ENCODE data around the gene SMIM20.
"Not testable (repeated sequence)": the region's sequence is repeated elsewhere in the genome, so short reads cannot be mapped to it uniquely, and the experiment has no call there.

SMIM20 gene

GRCh38 chr4:25913851-25914669 lies at the start of gene SMIM20:
Gene SMIM20, plus strand, starts transcription at chr4:25914220. Its CDS starts 94 bp downstream, at chr4:25914314.
- Histone ChIP-seq H3K27me3 (ENCODE audit: low read depth, low read length) (no peaks in the 10 kb centered on the region), H3K36me3 (ENCODE audit: control insufficient read depth in 1 of 2, insufficient read depth in 2 of 2, low read length in 2 of 2) (no peaks in the 10 kb centered on the region), H3K9me3 (ENCODE audit: control insufficient read depth in 1 of 2, low read length in 2 of 2) (no peaks in the 10 kb centered on the region)

GRCh38 chr4:25865586-25865985 lies 48.4 kb upstream of the SMIM20 start:
- Histone ChIP-seq H3K27ac (ENCODE audit: low read length) (no peak overlapping the region), H3K27me3 (ENCODE audit: low read depth, low read length) (no peaks in the 10 kb centered on the region), H3K36me3 (ENCODE audit: control insufficient read depth in 1 of 2, insufficient read depth in 2 of 2, low read length in 2 of 2) (no peaks in the 10 kb centered on the region), H3K9me3 (ENCODE audit: control insufficient read depth in 1 of 2, low read length in 2 of 2) (no peaks in the 10 kb centered on the region), H3K4me3 (ENCODE audit: low read depth in 1 of 2, low read length in 2 of 2) (no peak overlapping the region), H3K4me1 (ENCODE audit: control insufficient read depth in 1 of 2, insufficient read depth in 2 of 2, low read length in 2 of 2) (peaks cover 0 to 7% of the 10 kb centered on the region in 2 donors)

More at GRCh38 chr4:25913851-25914669, at the start of gene SMIM20:
- Histone ChIP-seq H3K4me1 (ENCODE audit: control insufficient read depth in 1 of 2, insufficient read depth in 2 of 2, low read length in 2 of 2) (peaks cover 11 to 14% of the 10 kb centered on the region in 2 donors), H3K4me3 (ENCODE audit: low read depth in 1 of 2, low read length in 2 of 2) (peak within 1 kb of the TSS; percentile 82 to 96), H3K27ac (ENCODE audit: low read length) (peak within 1 kb of the TSS; percentile 92)

GRCh38 chr4:25866401-25866800 lies 47.6 kb upstream of the SMIM20 start:
- not testable (repeated sequence) for H3K27me3 ChIP-seq (ENCODE audit: low read depth, low read length); H3K4me1 ChIP-seq (ENCODE audit: control insufficient read depth in 1 of 2, insufficient read depth in 2 of 2, low read length in 2 of 2); H3K27ac ChIP-seq (ENCODE audit: low read length); H3K36me3 ChIP-seq (ENCODE audit: control insufficient read depth in 1 of 2, insufficient read depth in 2 of 2, low read length in 2 of 2); H3K4me3 ChIP-seq (ENCODE audit: low read depth in 1 of 2, low read length in 2 of 2); H3K9me3 ChIP-seq (ENCODE audit: control insufficient read depth in 1 of 2, low read length in 2 of 2)

GRCh38 chr4:25867781-25868294 lies 46.2 kb upstream of the SMIM20 start:
- Histone ChIP-seq H3K4me3 (ENCODE audit: low read depth in 1 of 2, low read length in 2 of 2) (no peak overlapping the region), H3K27me3 (ENCODE audit: low read depth, low read length) (no peaks in the 10 kb centered on the region), H3K36me3 (ENCODE audit: control insufficient read depth in 1 of 2, insufficient read depth in 2 of 2, low read length in 2 of 2) (no peaks in the 10 kb centered on the region), H3K27ac (ENCODE audit: low read length) (no peak overlapping the region), H3K9me3 (ENCODE audit: control insufficient read depth in 1 of 2, low read length in 2 of 2) (no peaks in the 10 kb centered on the region), H3K4me1 (ENCODE audit: control insufficient read depth in 1 of 2, insufficient read depth in 2 of 2, low read length in 2 of 2) (no peaks in the 10 kb centered on the region)

GRCh38 chr4:25870081-25870480 lies 43.9 kb upstream of the SMIM20 start:
- Histone ChIP-seq H3K4me1 (ENCODE audit: control insufficient read depth in 1 of 2, insufficient read depth in 2 of 2, low read length in 2 of 2) (no peaks in the 10 kb centered on the region), H3K27ac (ENCODE audit: low read length) (no peak overlapping the region), H3K27me3 (ENCODE audit: low read depth, low read length) (no peaks in the 10 kb centered on the region), H3K9me3 (ENCODE audit: control insufficient read depth in 1 of 2, low read length in 2 of 2) (no peaks in the 10 kb centered on the region), H3K4me3 (ENCODE audit: low read depth in 1 of 2, low read length in 2 of 2) (no peak overlapping the region), H3K36me3 (ENCODE audit: control insufficient read depth in 1 of 2, insufficient read depth in 2 of 2, low read length in 2 of 2) (no peaks in the 10 kb centered on the region)

- Histone ChIP-seq H3K36me3 (ENCODE audit: control insufficient read depth in 1 of 2, insufficient read depth in 2 of 2, low read length in 2 of 2) (no peaks in the 10 kb centered on the region), H3K9me3 (ENCODE audit: control insufficient read depth in 1 of 2, low read length in 2 of 2) (no peaks in the 10 kb centered on the region), H3K27me3 (ENCODE audit: low read depth, low read length) (no peaks in the 10 kb centered on the region), H3K4me3 (ENCODE audit: low read depth in 1 of 2, low read length in 2 of 2) (no peak overlapping the region), H3K4me1 (ENCODE audit: control insufficient read depth in 1 of 2, insufficient read depth in 2 of 2, low read length in 2 of 2) (no peaks in the 10 kb centered on the region), H3K27ac (ENCODE audit: low read length) (no peak overlapping the region)
Observed at GRCh38 chr4:25872851-25873631, 41.0 kb upstream of the SMIM20 start.

GRCh38 chr4:25873632-25874129 lies 40.3 kb upstream of the SMIM20 start:
- no peak overlapping the region for H3K4me3 ChIP-seq (ENCODE audit: low read depth in 1 of 2, low read length in 2 of 2)
- H3K27me3 ChIP-seq (ENCODE audit: low read depth, low read length) = no peaks in the 10 kb centered on the region
- no peaks in the 10 kb centered on the region for H3K4me1 ChIP-seq (ENCODE audit: control insufficient read depth in 1 of 2, insufficient read depth in 2 of 2, low read length in 2 of 2)
- no peak overlapping the region for H3K27ac ChIP-seq (ENCODE audit: low read length)
- no peaks in the 10 kb centered on the region for H3K36me3 ChIP-seq (ENCODE audit: control insufficient read depth in 1 of 2, insufficient read depth in 2 of 2, low read length in 2 of 2)
- no peaks in the 10 kb centered on the region for H3K9me3 ChIP-seq (ENCODE audit: control insufficient read depth in 1 of 2, low read length in 2 of 2)

GRCh38 chr4:25874655-25875054 lies 39.4 kb upstream of the SMIM20 start:
- no peaks in the 10 kb centered on the region for H3K27me3 ChIP-seq (ENCODE audit: low read depth, low read length)
- no peaks in the 10 kb centered on the region for H3K36me3 ChIP-seq (ENCODE audit: control insufficient read depth in 1 of 2, insufficient read depth in 2 of 2, low read length in 2 of 2)
- no peaks in the 10 kb centered on the region for H3K9me3 ChIP-seq (ENCODE audit: control insufficient read depth in 1 of 2, low read length in 2 of 2)
- no peak overlapping the region for H3K27ac ChIP-seq (ENCODE audit: low read length)
- H3K4me3 ChIP-seq (ENCODE audit: low read depth in 1 of 2, low read length in 2 of 2) = no peak overlapping the region
- no peaks in the 10 kb centered on the region for H3K4me1 ChIP-seq (ENCODE audit: control insufficient read depth in 1 of 2, insufficient read depth in 2 of 2, low read length in 2 of 2)

- H3K4me1 ChIP-seq (ENCODE audit: control insufficient read depth in 1 of 2, insufficient read depth in 2 of 2, low read length in 2 of 2) = no peaks in the 10 kb centered on the region
- no peaks in the 10 kb centered on the region for H3K27me3 ChIP-seq (ENCODE audit: low read depth, low read length)
- H3K27ac ChIP-seq (ENCODE audit: low read length) = no peak overlapping the region
- H3K4me3 ChIP-seq (ENCODE audit: low read depth in 1 of 2, low read length in 2 of 2) = no peak overlapping the region
- H3K36me3 ChIP-seq (ENCODE audit: control insufficient read depth in 1 of 2, insufficient read depth in 2 of 2, low read length in 2 of 2) = no peaks in the 10 kb centered on the region
- H3K9me3 ChIP-seq (ENCODE audit: control insufficient read depth in 1 of 2, low read length in 2 of 2) = no peaks in the 10 kb centered on the region
Observed at GRCh38 chr4:25875281-25875745, 38.7 kb upstream of the SMIM20 start.

GRCh38 chr4:25878676-25879075 lies 35.3 kb upstream of the SMIM20 start:
- H3K4me1 ChIP-seq (ENCODE audit: control insufficient read depth in 1 of 2, insufficient read depth in 2 of 2, low read length in 2 of 2) = no peaks in the 10 kb centered on the region
- no peaks in the 10 kb centered on the region for H3K9me3 ChIP-seq (ENCODE audit: control insufficient read depth in 1 of 2, low read length in 2 of 2)
- no peak overlapping the region for H3K27ac ChIP-seq (ENCODE audit: low read length)

GRCh38 chr4:25879091-25879584 lies 34.9 kb upstream of the SMIM20 start:
- Histone ChIP-seq H3K4me3 (ENCODE audit: low read depth in 1 of 2, low read length in 2 of 2) (no peak overlapping the region), H3K36me3 (ENCODE audit: control insufficient read depth in 1 of 2, insufficient read depth in 2 of 2, low read length in 2 of 2) (no peaks in the 10 kb centered on the region), H3K9me3 (ENCODE audit: control insufficient read depth in 1 of 2, low read length in 2 of 2) (no peaks in the 10 kb centered on the region), H3K4me1 (ENCODE audit: control insufficient read depth in 1 of 2, insufficient read depth in 2 of 2, low read length in 2 of 2) (no peaks in the 10 kb centered on the region), H3K27me3 (ENCODE audit: low read depth, low read length) (no peaks in the 10 kb centered on the region), H3K27ac (ENCODE audit: low read length) (no peak overlapping the region)

More at GRCh38 chr4:25878676-25879075, 35.3 kb upstream of the SMIM20 start:
- H3K4me3 ChIP-seq (ENCODE audit: low read depth in 1 of 2, low read length in 2 of 2) = no peak overlapping the region
- H3K36me3 ChIP-seq (ENCODE audit: control insufficient read depth in 1 of 2, insufficient read depth in 2 of 2, low read length in 2 of 2) = no peaks in the 10 kb centered on the region
- H3K27me3 ChIP-seq (ENCODE audit: low read depth, low read length) = no peaks in the 10 kb centered on the region

All from muscle layer of duodenum (tissue), 2 donors.